ENCODE data around the gene MED13L. TPM values are rescaled to one million over a fixed set of nuclear protein-coding genes. Genes with fewer than 3 reads are reported as not detected.

MED13L gene
- total and polyA plus RNA-seq, 2 of the 4 experiments (the other 2 are of a cell fraction), result 17.9 to 49.1 TPM

DNA sequence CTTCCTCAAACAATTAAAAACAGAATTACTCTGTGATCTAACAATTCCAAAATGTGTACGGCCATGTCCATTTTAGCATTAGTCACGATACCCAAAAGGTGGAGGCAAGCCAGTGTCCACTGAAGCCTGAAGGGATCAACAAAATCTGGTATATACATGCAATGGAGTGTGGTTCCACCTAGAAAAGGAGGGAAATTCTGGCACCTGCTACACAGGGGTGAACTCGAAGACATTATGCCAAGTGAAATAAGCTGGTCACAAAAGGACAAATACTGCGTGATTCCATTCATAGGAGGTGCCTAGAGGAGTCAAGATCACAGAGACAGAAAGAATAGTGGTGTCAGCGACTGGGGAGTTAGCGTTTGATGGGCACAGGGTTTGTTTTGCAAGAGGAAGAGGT, 331.4 kb downstream of the MED13L start:
- H3K4ac ChIP-seq (ENCODE audit: low read depth, low read length), result no peak overlapping the region
- H2AFZ ChIP-seq (replicated peaks; ENCODE audit: low read length, poor library complexity), result no peak overlapping the region
- CTCF ChIA-PET, result no interaction called here
- in situ Hi-C loops (cut with MboI; ENCODE audit: low sequenced_read_pairs), result no loop called here
- intact Hi-C loops (cut with micrococcal nuclease), result no loop called here
- H3K9me1 ChIP-seq (ENCODE audit: insufficient read depth, low read length), result no peaks in the 10 kb centered on the region; the same call in none of the 2 replicates
- H3K9ac ChIP-seq (ENCODE audit: low read depth, low read length), result no peak overlapping the region
- no peak overlapping the region for H2BK120ac ChIP-seq (ENCODE audit: low read depth, low read length)
- H3K4me3 ChIP-seq (ENCODE audit: insufficient read depth, low read depth, low read length), result no peak overlapping the region
- no peak overlapping the region for H2BK20ac ChIP-seq (ENCODE audit: low read depth, low read length)
- H3K27ac ChIP-seq (ENCODE audit: insufficient read depth, low read length), result no peak overlapping the region
- no peaks in the 10 kb centered on the region for H3K27me3 ChIP-seq (ENCODE audit: control insufficient read depth, insufficient read depth, low read length)
- DNase-seq (no peak), ATAC-seq (ENCODE audit: low read depth) (no peak)
- H3K36me3 ChIP-seq (ENCODE audit: control insufficient read depth, insufficient read depth, low read length), result no peaks in the 10 kb centered on the region
- WGBS, 2 experiments (ENCODE audit: extremely low coverage in 2 of 2, insufficient read length in 1 of 2), result no CpG with 5 or more reads among the region's 6 CpGs
- no peak overlapping the region for H3K4me2 ChIP-seq (ENCODE audit: low read depth, low read length)
- no peak overlapping the region for H3K18ac ChIP-seq (ENCODE audit: low read depth, low read length)
- H3K79me1 ChIP-seq (ENCODE audit: low read depth in 1 of 2, low read length in 2 of 2), result no peaks in the 10 kb centered on the region
- H3K56ac ChIP-seq (ENCODE audit: extremely low read depth, insufficient read depth, low read length), result no peak overlapping the region
- TF ChIP-seq BHLHE40 (IDR thresholded peaks at IDR 0.05; ENCODE audit: low read depth, low read length) (no peak), NFE2L2 (IDR thresholded peaks at IDR 0.05; ENCODE audit: low read depth, low read length) (no peak), RCOR1 (IDR thresholded peaks at IDR 0.05; ENCODE audit: insufficient replicate concordance, low read length) (no peak), MXI1 (IDR thresholded peaks at IDR 0.05; ENCODE audit: borderline replicate concordance, low read depth, low read length) (no peak), RAD21 (IDR thresholded peaks at IDR 0.05; ENCODE audit: low read length) (no peak), MAZ (IDR thresholded peaks at IDR 0.05; ENCODE audit: borderline replicate concordance, low read depth, low read length) (no peak), CHD1 (IDR thresholded peaks at IDR 0.05; ENCODE audit: low read depth, low read length) (no peak), RFX5 (IDR thresholded peaks at IDR 0.05; ENCODE audit: low read depth, low read length) (no peak), SMC3 (IDR thresholded peaks at IDR 0.05; ENCODE audit: low read depth, low read length) (no peak), CTCF (conservative IDR thresholded peaks at IDR 0.05; ENCODE audit: low read depth, low read length) (no peak)
- TF ChIP-seq, protein P1, sequence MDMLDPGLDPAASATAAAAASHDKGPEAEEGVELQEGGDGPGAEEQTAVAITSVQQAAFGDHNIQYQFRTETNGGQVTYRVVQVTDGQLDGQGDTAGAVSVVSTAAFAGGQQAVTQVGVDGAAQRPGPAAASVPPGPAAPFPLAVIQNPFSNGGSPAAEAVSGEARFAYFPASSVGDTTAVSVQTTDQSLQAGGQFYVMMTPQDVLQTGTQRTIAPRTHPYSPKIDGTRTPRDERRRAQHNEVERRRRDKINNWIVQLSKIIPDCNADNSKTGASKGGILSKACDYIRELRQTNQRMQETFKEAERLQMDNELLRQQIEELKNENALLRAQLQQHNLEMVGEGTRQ (IDR thresholded peaks at IDR 0.05; ENCODE audit: low read depth, low read length), result no peak
- H2BK5ac ChIP-seq (ENCODE audit: low read depth, low read length, poor library complexity, severe bottlenecking), result no peak overlapping the region
- H4K20me1 ChIP-seq (ENCODE audit: insufficient read depth, low read length), result no peaks in the 10 kb centered on the region
- no peaks in the 10 kb centered on the region for H3K9me3 ChIP-seq (ENCODE audit: control insufficient read depth, insufficient read depth, low read length)
- H2AK9ac ChIP-seq (replicated peaks; ENCODE audit: low read depth, low read length, poor library complexity), result no peak overlapping the region
- H3K23ac ChIP-seq (ENCODE audit: low read depth, low read length), result no peak overlapping the region
- H3K14ac ChIP-seq (replicated peaks; ENCODE audit: low read depth, low read length), result no peak overlapping the region
- H2BK15ac ChIP-seq (ENCODE audit: low read depth, low read length), result no peak overlapping the region
- H2AK5ac ChIP-seq (ENCODE audit: low read depth, low read length), result no peak overlapping the region
- no peaks in the 10 kb centered on the region; the same call in 1 of the 2 replicates for H3K4me1 ChIP-seq (ENCODE audit: control insufficient read depth, insufficient read depth, low read length)
- POLR2A ChIA-PET (ENCODE audit: unreplicated experiment), result no interaction called here
- H4K8ac ChIP-seq (ENCODE audit: low read depth in 2 of 2, low read length in 2 of 2), result no peak overlapping the region
- no TSS peak for BruUV-seq (replicated peaks)
- no peak overlapping the region for H4K91ac ChIP-seq (ENCODE audit: insufficient read depth, low read depth, low read length)
- no peak overlapping the region for H4K5ac ChIP-seq (ENCODE audit: low read depth, low read length)
- dilution Hi-C loops (cut with HindIII; ENCODE audit: low sequenced_read_pairs, unreplicated experiment), result no loop called here
